K562 (cell line): ENCODE data around the gene SMIM41. TPM values are rescaled to one million over a fixed set of nuclear protein-coding genes. Genes with fewer than 3 reads are reported as not detected.

Source experiments
- ATAC-seq: fragments of 200-7000 bp; cut with Tn5 transposase; 3 replicates; pipeline ENCODE4 v1.9.1; 2020; ENCODE audit warnings: moderate library complexity
- BruUV-seq: library from RNA; stranded (reverse); fragments of 400-500 nt; replicated peaks from 2 replicates; lab custom pipeline; 2021; lab: Mats Ljungman, UMichigan
- CTCF ChIA-PET: fragments of 300-600 bp; formaldehyde crosslinking; extraction: SDS; loops from one replicate; lab custom pipeline; 2021; ENCODE audit warnings: low intra/inter-chr PET ratio; lab: Yijun Ruan, JAX
- POLR2A ChIA-PET: fragments of 300-600, 350-650 bp; sonication (Branson Sonifier 250); formaldehyde crosslinking; extraction: SDS; loops from one replicate; lab custom pipeline; 2021; ENCODE audit warnings: antibody characterized with exemption, inconsistent platforms; lab: Yijun Ruan, JAX
- DNase-seq, 4 experiments: peaks; one replicate each; pipeline versions ENCODE4 v3.0.0 to v3.0.0-alpha.2; 2011 to 2018; ENCODE audit warnings: low spot score in 3 of 4, mixed read lengths in 3 of 4; ENCODE audit errors: extremely low read depth in 1 of 4
- FAIRE-seq: peaks from 2 replicates; lab custom pipeline; 2011; peaks lifted over from hg19 to GRCh38; lab: Jason Lieb, UNC
- H2AFZ ChIP-seq: 2 replicates; pipeline ENCODE4 v1.6.0; 2011; ENCODE audit warnings: low read depth, low read length, control low read depth, inconsistent platforms
- H3K27ac ChIP-seq: fragments of 200-600 bp; 3 replicates; pipeline ENCODE4 v1.8.0; 2011; ENCODE audit warnings: low read depth, mild to moderate bottlenecking, control low read depth, inconsistent platforms, low read length, moderate library complexity, mixed read lengths; ENCODE audit errors: extremely low read depth
- H3K27me3 ChIP-seq, 2 experiments: fragments of 300-600 bp in 1 of 2; 2 replicates in 1 of 2; 3 replicates in 1 of 2; pipeline versions ENCODE4 v1.6.0 to v1.8.0; 2011; ENCODE audit warnings: inconsistent platforms in 2 of 2, low read length in 2 of 2, mild to moderate bottlenecking in 1 of 2, mixed read lengths in 1 of 2, moderate library complexity in 1 of 2; ENCODE audit not compliant: control insufficient read depth in 2 of 2, insufficient read depth in 2 of 2
- H3K36me3 ChIP-seq: fragments of 300-600 bp; 3 replicates; pipeline ENCODE4 v1.8.0; 2011; ENCODE audit warnings: mild to moderate bottlenecking, low read length, inconsistent platforms; ENCODE audit not compliant: control insufficient read depth, insufficient read depth
- H3K4me1 ChIP-seq, 2 experiments: fragments of 200-600 bp in 1 of 2; replicated peaks in 1 of 2; 2 replicates in 1 of 2; 3 replicates in 1 of 2; pipeline versions ENCODE4 v1.5.1 to v1.8.0; 2011; ENCODE audit warnings: inconsistent platforms in 2 of 2, low read length in 2 of 2, mild to moderate bottlenecking in 1 of 2, mixed read lengths in 1 of 2, moderate library complexity in 1 of 2; ENCODE audit not compliant: control insufficient read depth in 2 of 2, insufficient read depth in 2 of 2
- H3K4me2 ChIP-seq: 2 replicates; pipeline ENCODE4 v1.6.1; 2011; ENCODE audit warnings: low read length, control low read depth, inconsistent platforms, mixed read lengths; ENCODE audit not compliant: insufficient read depth
- H3K4me3 ChIP-seq: fragments of 200-600 bp; sonication (generic), shearing (Covaris generic); 2 replicates; pipeline ENCODE4 v1.5.1; 2016; ENCODE audit warnings: control low read depth, inconsistent platforms
- H3K79me2 ChIP-seq: fragments of 200-600 bp; 3 replicates; pipeline ENCODE4 v1.8.0; 2011; ENCODE audit warnings: low read length, inconsistent platforms; ENCODE audit not compliant: control insufficient read depth, insufficient read depth
- H3K9ac ChIP-seq, 2 experiments: 2 replicates each; pipeline versions ENCODE4 v1.6.0 to v1.6.1; 2011; ENCODE audit warnings: low read depth in 2 of 2, low read length in 2 of 2, control low read depth in 1 of 2, inconsistent platforms in 1 of 2, mild to moderate bottlenecking in 1 of 2, mixed read lengths in 1 of 2; ENCODE audit not compliant: insufficient read depth in 1 of 2
- H3K9me1 ChIP-seq: one replicate; pipeline ENCODE4 v1.6.0; 2011; ENCODE audit warnings: inconsistent platforms, mild to moderate bottlenecking, low read length, moderate library complexity; ENCODE audit not compliant: control insufficient read depth, insufficient read depth
- H3K9me3 ChIP-seq: replicated peaks from 2 replicates; pipeline ENCODE4 v1.5.1; 2011; ENCODE audit warnings: low read depth, low read length, inconsistent platforms; ENCODE audit not compliant: control insufficient read depth, insufficient read depth
- H4K20me1 ChIP-seq: replicated peaks from 2 replicates; pipeline ENCODE4 v1.6.1; 2011; ENCODE audit warnings: low read length, inconsistent platforms, mixed read lengths; ENCODE audit not compliant: control insufficient read depth, insufficient read depth
- BDP1 ChIP-seq: IDR thresholded peaks from 3 replicates; pipeline ENCODE4 v1.6.1; 2011; ENCODE audit not compliant: insufficient read length, insufficient read depth
- BRF1 ChIP-seq: IDR thresholded peaks from 3 replicates; pipeline ENCODE4 v1.6.1; 2011; ENCODE audit warnings: borderline replicate concordance, mild to moderate bottlenecking; ENCODE audit not compliant: insufficient read length; ENCODE audit errors: extremely low read depth
- CXXC5 ChIP-seq: fragments of 250-450 bp; sonication (Bioruptor Pico); IDR thresholded peaks from 2 replicates; pipeline ENCODE4 v1.8.0; 2022; ENCODE audit warnings: inconsistent platforms, mild to moderate bottlenecking, moderate library complexity
- FOXK2 ChIP-seq, 2 experiments: fragments of 450-650 bp; IDR thresholded peaks in 1 of 2; conservative IDR thresholded peaks in 1 of 2; 2 replicates each; pipeline ENCODE4 v1.6.1; 2016; ENCODE audit warnings: low read depth in 2 of 2, mild to moderate bottlenecking in 1 of 2
- HSF4 ChIP-seq: fragments of 250-450 bp; sonication (Bioruptor Pico); IDR thresholded peaks from 2 replicates; pipeline ENCODE4 v2.1.2; 2022; ENCODE audit warnings: mild to moderate bottlenecking, moderate library complexity, borderline replicate concordance
- JUNB ChIP-seq: fragments of 450-650 bp; formaldehyde crosslinking; conservative IDR thresholded peaks from 2 replicates; pipeline ENCODE4 v1.4.0; 2020; ENCODE audit warnings: mild to moderate bottlenecking
- MAFG ChIP-seq: fragments of 450-650 bp; conservative IDR thresholded peaks from 2 replicates; pipeline ENCODE4 v1.6.1; 2016; ENCODE audit warnings: missing genetic modification characterization, missing compliant biosample characterization
- MED1 ChIP-seq: sonication (generic); formaldehyde crosslinking; IDR thresholded peaks from 2 replicates; pipeline ENCODE4 v1.8.1; 2023; ENCODE audit warnings: missing genetic modification reagents, borderline replicate concordance
- NFIC ChIP-seq: fragments of 450-650 bp; IDR thresholded peaks from 2 replicates; pipeline ENCODE4 v1.6.1; 2017; ENCODE audit warnings: mild to moderate bottlenecking, inconsistent platforms
- SETDB1 ChIP-seq: IDR thresholded peaks from one replicate; pipeline ENCODE4 v1.6.1; 2012; ENCODE audit warnings: low read length, control low read depth, inconsistent platforms
- ZFP1 ChIP-seq: fragments of 450-650 bp; formaldehyde crosslinking; IDR thresholded peaks from 2 replicates; pipeline ENCODE4 v1.4.0; 2020; ENCODE audit warnings: mild to moderate bottlenecking, mixed read lengths
- ZNF197 ChIP-seq: fragments of 200-800 bp; sonication (Bioruptor generic); IDR thresholded peaks from 2 replicates; pipeline ENCODE4 v1.6.1; 2016; ENCODE audit warnings: low read depth, missing genetic modification characterization, missing compliant biosample characterization
- ZNF75A ChIP-seq: fragments of 450-650 bp; formaldehyde crosslinking; IDR thresholded peaks from 2 replicates; pipeline ENCODE4 v1.4.0; 2020; ENCODE audit warnings: mild to moderate bottlenecking
- ZNF76 ChIP-seq: fragments of 250-450 bp; sonication (Bioruptor Pico); IDR thresholded peaks from 2 replicates; pipeline ENCODE4 v1.4.0; 2020; ENCODE audit warnings: mild to moderate bottlenecking, moderate library complexity, borderline replicate concordance
- WGBS: fragments of 100-300 bp; shearing (Covaris generic); methylation state at CpG from one replicate; pipeline ENCODE4 v1.1.6; 2016; ENCODE audit warnings: low coverage, mixed read lengths; ENCODE audit not compliant: insufficient coverage; ENCODE audit errors: missing lambda C conversion rate; 5-methylcytosine and 5-hydroxymethylcytosine counted together
- in situ Hi-C: fragments of 300-500 bp; cut with MboI; formaldehyde crosslinking; loops from 4 replicates; pipeline ENCODE4 v1.15.0; 2018; ENCODE audit warnings: inconsistent platforms, mixed read lengths
- intact Hi-C: fragments of 100-400 bp; cut with micrococcal nuclease; formaldehyde crosslinking; loops from 2 replicates; pipeline ENCODE4 v1.14.2; 2022
- polyA plus RNA-seq, 8 experiments: library from polyadenylated mRNA; depleted of rRNA in 4 of 8; stranded (reverse) in 5 of 8; unstranded in 3 of 8; fragments of >200 nt; fragmentation: Nextera tagmentation in 2 of 8; fragmentation: Illumina TruSeq in 1 of 8; extraction: Ambion mirVana in 2 of 8; extraction: Trizol in 1 of 8; gene quantifications; 2 replicates each; pipeline versions ENCODE4 v1.2.1 to v1.2.3, GENCODE V29; 2011 to 2014; ENCODE audit warnings: inconsistent platforms in 1 of 8, missing spikeins in 1 of 8
- total RNA-seq, 7 experiments: library from RNA; depleted of rRNA in 6 of 7; stranded (reverse); fragments of >200 nt in 6 of 7; fragmentation: Illumina TruSeq in 2 of 7; extraction: Trizol in 2 of 7; gene quantifications; 2 replicates each; pipeline versions ENCODE4 v1.2.1 to v1.2.3, GENCODE V29; 2011 to 2021; ENCODE audit warnings: low replicate concordance in 1 of 7
- TF ChIP-seq, protein P1 (sequence below): sonication (generic); formaldehyde crosslinking; IDR thresholded peaks from 2 replicates; pipeline ENCODE4 v1.8.0; 2022; ENCODE audit warnings: mild to moderate bottlenecking, low read depth, missing genetic modification reagents
- TF ChIP-seq, protein P2 (sequence below): fragments of 200-800 bp; sonication (Bioruptor generic); IDR thresholded peaks from 2 replicates; pipeline ENCODE4 v1.6.1; 2017; ENCODE audit warnings: missing genetic modification characterization, missing compliant biosample characterization
- TF ChIP-seq, protein P3 (sequence below): IDR thresholded peaks from 2 replicates; pipeline ENCODE4 v1.6.1; 2014; ENCODE audit warnings: antibody characterized with exemption
- TF ChIP-seq, protein P4 (sequence below): fragments of 450-650 bp; formaldehyde crosslinking; IDR thresholded peaks from 2 replicates; pipeline ENCODE4 v1.4.0; 2020; ENCODE audit warnings: mild to moderate bottlenecking, moderate library complexity

The SMIM41 gene
- total and polyA plus RNA-seq, 9 of the 15 experiments (the other 6 are each of a cell fraction or from before 2014, with no cell fraction given) = not detected

DNA sequence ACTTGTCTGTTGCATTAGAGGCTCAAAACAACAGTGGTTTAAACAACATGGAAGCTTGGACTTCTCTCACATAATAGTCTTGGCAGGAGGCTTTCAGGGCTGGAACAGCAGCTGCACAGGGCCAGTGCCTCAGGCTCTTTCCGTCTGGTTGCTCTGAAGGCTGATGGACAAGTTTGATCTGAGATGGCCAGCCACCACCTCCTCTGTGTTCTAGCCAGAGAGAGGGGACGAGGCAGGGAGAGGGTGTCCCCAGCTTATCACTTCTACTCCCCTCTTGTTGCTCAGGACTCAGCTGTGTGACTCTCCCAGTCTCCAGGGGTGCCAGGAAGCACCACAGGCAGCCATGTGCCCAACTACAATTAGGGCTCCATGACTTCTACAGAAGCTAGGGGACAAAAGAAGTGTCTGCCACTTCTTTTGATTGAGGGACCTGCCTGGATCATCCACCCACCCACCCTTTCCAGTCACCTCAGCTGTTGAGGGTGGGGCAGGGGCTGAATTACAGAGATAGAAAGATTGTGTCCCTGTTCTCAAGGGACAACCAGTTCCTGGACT lies 46.6 kb downstream of the SMIM41 start:
- Histone ChIP-seq H3K4me2 (no peak overlapping the region), H3K4me1 (peaks cover 4 to 14% of the 10 kb centered on the region in 2 experiments; a peak in 2 of 5 replicates), H3K9ac (no peak overlapping the region; a peak in 1 of 4 replicates), H3K9me1 (peaks cover 2% of the 10 kb centered on the region), H2AFZ (no peak overlapping the region), H3K27me3 (peaks cover 23 to 49% of the 10 kb centered on the region in 2 experiments; a peak in 4 of 5 replicates), H4K20me1 (no peaks in the 10 kb centered on the region; the same call in 1 of the 2 replicates), H3K27ac (no peak overlapping the region), H3K4me3 (no peak overlapping the region), H3K36me3 (no peaks in the 10 kb centered on the region), H3K9me3 (no peaks in the 10 kb centered on the region), H3K79me2 (no peaks in the 10 kb centered on the region)
- in situ Hi-C loops = no loop called here
- BruUV-seq = no TSS peak
- intact Hi-C loops = no loop called here
- ChIA-PET CTCF (interaction anchor here (1.0 kb wide), 1 partner anchor 101 kb away, joined by 3 read pairs; no protein-coding TSS in a partner anchor), POLR2A (interaction anchor here (0.6 kb wide), 1 partner anchor 191 kb away, joined by 3 read pairs; no protein-coding TSS in a partner anchor)
- 0% methylated on average over 2 of the region's 2 CpGs for WGBS
- no peak for FAIRE-seq
- DNase-seq = peak in 1 of 4 experiments; percentile 5
- ATAC-seq = no peak
- TF ChIP-seq, protein P1, sequence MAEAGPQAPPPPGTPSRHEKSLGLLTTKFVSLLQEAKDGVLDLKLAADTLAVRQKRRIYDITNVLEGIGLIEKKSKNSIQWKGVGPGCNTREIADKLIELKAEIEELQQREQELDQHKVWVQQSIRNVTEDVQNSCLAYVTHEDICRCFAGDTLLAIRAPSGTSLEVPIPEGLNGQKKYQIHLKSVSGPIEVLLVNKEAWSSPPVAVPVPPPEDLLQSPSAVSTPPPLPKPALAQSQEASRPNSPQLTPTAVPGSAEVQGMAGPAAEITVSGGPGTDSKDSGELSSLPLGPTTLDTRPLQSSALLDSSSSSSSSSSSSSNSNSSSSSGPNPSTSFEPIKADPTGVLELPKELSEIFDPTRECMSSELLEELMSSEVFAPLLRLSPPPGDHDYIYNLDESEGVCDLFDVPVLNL = no peak
- TF ChIP-seq, protein P2, sequence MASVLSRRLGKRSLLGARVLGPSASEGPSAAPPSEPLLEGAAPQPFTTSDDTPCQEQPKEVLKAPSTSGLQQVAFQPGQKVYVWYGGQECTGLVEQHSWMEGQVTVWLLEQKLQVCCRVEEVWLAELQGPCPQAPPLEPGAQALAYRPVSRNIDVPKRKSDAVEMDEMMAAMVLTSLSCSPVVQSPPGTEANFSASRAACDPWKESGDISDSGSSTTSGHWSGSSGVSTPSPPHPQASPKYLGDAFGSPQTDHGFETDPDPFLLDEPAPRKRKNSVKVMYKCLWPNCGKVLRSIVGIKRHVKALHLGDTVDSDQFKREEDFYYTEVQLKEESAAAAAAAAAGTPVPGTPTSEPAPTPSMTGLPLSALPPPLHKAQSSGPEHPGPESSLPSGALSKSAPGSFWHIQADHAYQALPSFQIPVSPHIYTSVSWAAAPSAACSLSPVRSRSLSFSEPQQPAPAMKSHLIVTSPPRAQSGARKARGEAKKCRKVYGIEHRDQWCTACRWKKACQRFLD (CRISPR knock-in tag) = no peak
- TF ChIP-seq BRF1 (no peak), MED1 (CRISPR knock-in tag) (no peak), BDP1 (no peak), ZNF75A (CRISPR knock-in tag) (no peak), ZFP1 (no peak), SETDB1 (no peak), NFIC (no peak), MAFG (tag) (no peak), JUNB (CRISPR knock-in tag) (no peak), ZNF197 (CRISPR knock-in tag) (no peak), FOXK2 (conservative IDR thresholded peaks at IDR 0.05 in 1 of 2, IDR thresholded peaks at IDR 0.05 in 1 of 2; ENCODE audit: low read depth in 2 of 2) (no peak), HSF4 (no peak), CXXC5 (CRISPR knock-in tag) (no peak), ZNF76 (no peak)
- TF ChIP-seq, protein P3, sequence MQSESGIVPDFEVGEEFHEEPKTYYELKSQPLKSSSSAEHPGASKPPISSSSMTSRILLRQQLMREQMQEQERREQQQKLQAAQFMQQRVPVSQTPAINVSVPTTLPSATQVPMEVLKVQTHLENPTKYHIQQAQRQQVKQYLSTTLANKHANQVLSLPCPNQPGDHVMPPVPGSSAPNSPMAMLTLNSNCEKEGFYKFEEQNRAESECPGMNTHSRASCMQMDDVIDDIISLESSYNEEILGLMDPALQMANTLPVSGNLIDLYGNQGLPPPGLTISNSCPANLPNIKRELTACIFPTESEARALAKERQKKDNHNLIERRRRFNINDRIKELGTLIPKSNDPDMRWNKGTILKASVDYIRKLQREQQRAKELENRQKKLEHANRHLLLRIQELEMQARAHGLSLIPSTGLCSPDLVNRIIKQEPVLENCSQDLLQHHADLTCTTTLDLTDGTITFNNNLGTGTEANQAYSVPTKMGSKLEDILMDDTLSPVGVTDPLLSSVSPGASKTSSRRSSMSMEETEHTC = no peak
- TF ChIP-seq, protein P4, sequence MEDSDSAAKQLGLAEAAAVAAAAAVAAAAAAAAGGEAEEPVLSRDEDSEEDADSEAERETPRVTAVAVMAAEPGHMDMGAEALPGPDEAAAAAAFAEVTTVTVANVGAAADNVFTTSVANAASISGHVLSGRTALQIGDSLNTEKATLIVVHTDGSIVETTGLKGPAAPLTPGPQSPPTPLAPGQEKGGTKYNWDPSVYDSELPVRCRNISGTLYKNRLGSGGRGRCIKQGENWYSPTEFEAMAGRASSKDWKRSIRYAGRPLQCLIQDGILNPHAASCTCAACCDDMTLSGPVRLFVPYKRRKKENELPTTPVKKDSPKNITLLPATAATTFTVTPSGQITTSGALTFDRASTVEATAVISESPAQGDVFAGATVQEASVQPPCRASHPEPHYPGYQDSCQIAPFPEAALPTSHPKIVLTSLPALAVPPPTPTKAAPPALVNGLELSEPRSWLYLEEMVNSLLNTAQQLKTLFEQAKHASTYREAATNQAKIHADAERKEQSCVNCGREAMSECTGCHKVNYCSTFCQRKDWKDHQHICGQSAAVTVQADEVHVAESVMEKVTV (CRISPR knock-in tag) = no peak
